Measurements from ENCODE around the gene LRRC10B.

GRCh38 chr11:61505106-61505505, 3.4 kb upstream of the LRRC10B start:
- no peak for TF ChIP-seq SUZ12 (IDR thresholded peaks at IDR 0.05; ENCODE audit: extremely low read depth, insufficient read depth, insufficient read length)
- TF ChIP-seq ZNF274 (IDR thresholded peaks at IDR 0.05; ENCODE audit: low read depth, low read length): no peak
- TF ChIP-seq YY1 (IDR thresholded peaks at IDR 0.05; ENCODE audit: insufficient read depth, insufficient read length): no peak
